ENCODE results near the gene TLE2. TPM values are rescaled to one million over a fixed set of nuclear protein-coding genes. Genes with fewer than 3 reads are reported as not detected.
A peak's percentile ranks its signal among the peaks of the same experiment; 100 is the strongest.

Gene TLE2
- total and polyA plus RNA-seq, 2 donors from 2014 or later, result 28.2 to 76.6 TPM

DNA sequence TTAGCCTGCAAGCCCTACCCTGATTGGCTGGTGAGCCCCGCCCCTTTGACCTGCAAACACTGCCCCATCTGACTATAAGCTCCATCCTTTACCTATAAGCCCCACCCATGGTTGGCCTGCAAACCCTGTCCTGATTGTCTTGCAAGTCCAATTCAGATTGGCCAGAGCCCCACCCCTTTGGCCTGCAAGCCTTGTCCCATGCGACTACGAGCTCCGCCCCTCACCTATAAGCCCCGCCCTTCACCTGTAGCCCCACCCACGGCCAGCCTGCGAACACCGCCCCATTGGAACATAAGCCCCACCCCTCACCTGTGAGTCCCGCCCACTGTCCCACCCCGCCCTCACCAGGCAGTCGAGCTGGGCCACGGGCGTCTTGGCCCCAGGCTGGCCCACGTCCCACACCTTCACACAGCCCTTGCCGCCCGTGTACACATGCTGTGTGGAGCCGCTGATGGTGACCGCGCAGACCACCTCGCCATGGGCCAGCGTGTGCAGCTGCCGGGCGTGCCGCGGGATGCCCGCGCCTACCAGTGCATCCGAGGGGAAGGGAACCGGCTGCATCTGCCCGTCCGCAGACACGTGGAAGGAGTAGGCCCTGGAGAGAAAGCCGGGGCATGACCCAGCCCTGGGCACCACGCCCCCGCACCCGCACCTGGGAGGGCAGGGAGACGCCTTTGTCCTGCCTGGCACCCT lies 22.9 kb downstream of the TLE2 start:
- intact Hi-C loops (cut with DNase I), result no loop called here
- H3K9me3 ChIP-seq (ENCODE audit: control insufficient read depth in 2 of 3, insufficient read depth in 1 of 3, low read length in 3 of 3), result no peaks in the 10 kb centered on the region
- DNase-seq (peak in 2 of 5 donors; percentile 40 to 60), FAIRE-seq (no peak)
- TF ChIP-seq, protein P1, sequence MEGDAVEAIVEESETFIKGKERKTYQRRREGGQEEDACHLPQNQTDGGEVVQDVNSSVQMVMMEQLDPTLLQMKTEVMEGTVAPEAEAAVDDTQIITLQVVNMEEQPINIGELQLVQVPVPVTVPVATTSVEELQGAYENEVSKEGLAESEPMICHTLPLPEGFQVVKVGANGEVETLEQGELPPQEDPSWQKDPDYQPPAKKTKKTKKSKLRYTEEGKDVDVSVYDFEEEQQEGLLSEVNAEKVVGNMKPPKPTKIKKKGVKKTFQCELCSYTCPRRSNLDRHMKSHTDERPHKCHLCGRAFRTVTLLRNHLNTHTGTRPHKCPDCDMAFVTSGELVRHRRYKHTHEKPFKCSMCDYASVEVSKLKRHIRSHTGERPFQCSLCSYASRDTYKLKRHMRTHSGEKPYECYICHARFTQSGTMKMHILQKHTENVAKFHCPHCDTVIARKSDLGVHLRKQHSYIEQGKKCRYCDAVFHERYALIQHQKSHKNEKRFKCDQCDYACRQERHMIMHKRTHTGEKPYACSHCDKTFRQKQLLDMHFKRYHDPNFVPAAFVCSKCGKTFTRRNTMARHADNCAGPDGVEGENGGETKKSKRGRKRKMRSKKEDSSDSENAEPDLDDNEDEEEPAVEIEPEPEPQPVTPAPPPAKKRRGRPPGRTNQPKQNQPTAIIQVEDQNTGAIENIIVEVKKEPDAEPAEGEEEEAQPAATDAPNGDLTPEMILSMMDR (IDR thresholded peaks at IDR 0.05; ENCODE audit: borderline replicate concordance, extremely low read depth, insufficient read depth), result no peak
- H3K4me3 ChIP-seq (ENCODE audit: low read length in 3 of 3), result no peak overlapping the region
- no peak overlapping the region for H3K27ac ChIP-seq (ENCODE audit: low read depth in 2 of 2, low read length in 2 of 2)
- H3K27me3 ChIP-seq (ENCODE audit: control insufficient read depth, insufficient read depth, low read length), result no peaks in the 10 kb centered on the region
- no peak overlapping the region for H3K9ac ChIP-seq (ENCODE audit: low read length in 3 of 3)
- H3K36me3 ChIP-seq (ENCODE audit: control insufficient read depth in 2 of 3, insufficient read depth in 3 of 3, low read length in 3 of 3), result peaks cover 0 to 8% (median 5%) of the 10 kb centered on the region in 3 donors
- H3K4me1 ChIP-seq (ENCODE audit: control insufficient read depth in 2 of 3, insufficient read depth in 2 of 3, low read depth in 1 of 3, low read length in 3 of 3), result no peaks in the 10 kb centered on the region

DNA sequence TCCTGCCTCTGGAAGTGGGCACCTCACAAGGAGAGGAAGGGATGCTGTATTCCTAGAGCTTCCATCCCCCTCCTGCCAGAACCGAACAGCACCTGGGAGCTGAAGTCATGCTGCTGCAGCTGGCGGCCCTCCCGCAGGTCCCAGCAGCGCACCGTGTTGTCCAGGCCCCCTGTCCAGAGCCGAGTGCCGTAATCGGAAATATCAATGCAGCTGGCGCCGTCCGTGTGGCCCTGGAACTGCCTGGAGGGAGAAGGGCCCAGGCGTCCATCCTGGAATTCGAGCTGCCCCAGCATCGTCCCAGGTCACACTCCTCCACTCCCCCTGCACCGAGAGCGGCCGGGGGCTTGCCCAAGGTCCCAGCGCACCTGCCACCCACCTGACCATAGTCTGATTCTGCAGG lies 23.7 kb downstream of the TLE2 start:
- no peak overlapping the region for H3K27ac ChIP-seq (ENCODE audit: low read depth in 2 of 2, low read length in 2 of 2)
- FAIRE-seq (no peak), DNase-seq (no peak)
- no peaks in the 10 kb centered on the region for H3K27me3 ChIP-seq (ENCODE audit: control insufficient read depth, insufficient read depth, low read length)
- no peak overlapping the region for H3K4me3 ChIP-seq (ENCODE audit: low read length in 3 of 3)
- no peak overlapping the region for H3K9ac ChIP-seq (ENCODE audit: low read length in 3 of 3)
- intact Hi-C loops (cut with DNase I), result no loop called here
- no peaks in the 10 kb centered on the region for H3K9me3 ChIP-seq (ENCODE audit: control insufficient read depth in 2 of 3, insufficient read depth in 1 of 3, low read length in 3 of 3)
- H3K4me1 ChIP-seq (ENCODE audit: control insufficient read depth in 2 of 3, insufficient read depth in 2 of 3, low read depth in 1 of 3, low read length in 3 of 3), result no peaks in the 10 kb centered on the region
- TF ChIP-seq, protein P1 (IDR thresholded peaks at IDR 0.05; ENCODE audit: borderline replicate concordance, extremely low read depth, insufficient read depth), result no peak
- H3K36me3 ChIP-seq (ENCODE audit: control insufficient read depth in 2 of 3, insufficient read depth in 3 of 3, low read length in 3 of 3), result peaks cover 0 to 8% (median under 1%) of the 10 kb centered on the region in 3 donors

DNA sequence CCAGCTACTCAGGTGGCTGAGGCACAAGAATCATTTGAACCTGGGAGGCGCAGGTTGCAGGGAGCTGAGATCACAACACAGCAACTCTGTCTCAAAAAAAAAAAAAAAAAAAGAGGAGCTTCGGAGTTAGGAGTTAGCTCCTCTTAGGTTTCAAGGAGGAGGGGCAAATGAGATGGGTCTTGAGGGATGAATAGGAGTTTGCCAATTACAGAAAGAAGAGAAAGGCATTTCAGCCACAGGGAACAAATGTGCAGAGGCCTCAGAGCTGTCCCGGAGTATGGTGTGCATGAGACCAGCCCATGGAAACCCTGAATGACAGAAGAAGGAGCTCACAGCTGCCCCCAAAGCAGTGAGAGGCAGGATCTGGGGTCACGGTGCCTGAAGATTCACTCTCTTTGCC lies 24.6 kb downstream of the TLE2 start:
- TF ChIP-seq, protein P1 (IDR thresholded peaks at IDR 0.05; ENCODE audit: borderline replicate concordance, extremely low read depth, insufficient read depth), result no peak
- FAIRE-seq, result no peak

More for the DNA sequence above, 24.6 kb downstream of the TLE2 start:
- Histone ChIP-seq H3K4me3 (ENCODE audit: low read length in 3 of 3) (no peak overlapping the region), H3K27ac (ENCODE audit: low read depth in 2 of 2, low read length in 2 of 2) (no peak overlapping the region), H3K4me1 (ENCODE audit: control insufficient read depth in 2 of 3, insufficient read depth in 2 of 3, low read depth in 1 of 3, low read length in 3 of 3) (no peaks in the 10 kb centered on the region), H3K27me3 (ENCODE audit: control insufficient read depth, insufficient read depth, low read length) (no peaks in the 10 kb centered on the region), H3K9ac (ENCODE audit: low read length in 3 of 3) (no peak overlapping the region), H3K9me3 (ENCODE audit: control insufficient read depth in 2 of 3, insufficient read depth in 1 of 3, low read length in 3 of 3) (no peaks in the 10 kb centered on the region), H3K36me3 (ENCODE audit: control insufficient read depth in 2 of 3, insufficient read depth in 3 of 3, low read length in 3 of 3) (peaks cover 0 to 8% (median 0%) of the 10 kb centered on the region in 3 donors)
- no peak for DNase-seq
- intact Hi-C loops (cut with DNase I), result no loop called here
